Measurements from ENCODE around the gene FIBP. TPM values are rescaled to one million over a fixed set of nuclear protein-coding genes. Genes with fewer than 3 reads are reported as not detected.

FIBP gene
- total RNA-seq, 2 donors from 2014 or later: 81.0 to 92.0 TPM

GRCh38 chr11:65862941-65863888 lies 25.1 kb downstream of the FIBP start:
- no peaks in the 10 kb centered on the region for H3K27me3 Mint-ChIP-seq (ENCODE audit: insufficient read depth)
- no peak overlapping the region for H3K27ac ChIP-seq (ENCODE audit: low read depth, low read length)
- no peaks in the 10 kb centered on the region for H3K9me3 Mint-ChIP-seq
- no peak overlapping the region for H3K4me3 ChIP-seq (ENCODE audit: low read length)
- no peaks in the 10 kb centered on the region for H3K9me3 ChIP-seq (ENCODE audit: control insufficient read depth, low read length)
- peaks cover 10% of the 10 kb centered on the region for H3K4me1 ChIP-seq (ENCODE audit: control insufficient read depth, insufficient read depth, low read length)
- H3K36me3 ChIP-seq (ENCODE audit: control insufficient read depth, insufficient read depth, low read length): peaks cover 61% of the 10 kb centered on the region
- H3K27ac Mint-ChIP-seq: peak overlapping the region; percentile 61
- WGBS, 2 experiments (ENCODE audit: insufficient coverage in 1 of 2, insufficient read length in 1 of 2): 91 to 97% methylated on average over 19 to 22 of the region's 24 CpGs
- no peaks in the 10 kb centered on the region for H3K27me3 ChIP-seq (ENCODE audit: control insufficient read depth, insufficient read depth, low read length, poor library complexity, severe bottlenecking)
- peak overlapping the region; percentile 35 for H3K4me3 Mint-ChIP-seq
- no peak overlapping the region for H3K9ac ChIP-seq (ENCODE audit: extremely low read depth, low read length, poor library complexity, severe bottlenecking)
- peaks cover 17% of the 10 kb centered on the region for H3K4me1 Mint-ChIP-seq
- no peak for TF ChIP-seq CTCF (conservative IDR thresholded peaks at IDR 0.05)
- peaks cover 47% of the 10 kb centered on the region for H3K36me3 Mint-ChIP-seq (ENCODE audit: low read depth)
- DNase-seq: no peak

- Histone ChIP-seq H3K4me3 (ENCODE audit: low read length) (no peak overlapping the region), H3K36me3 (ENCODE audit: control insufficient read depth, insufficient read depth, low read length) (peaks cover 53% of the 10 kb centered on the region), H3K27ac (ENCODE audit: low read depth, low read length) (no peak overlapping the region), H3K4me1 (ENCODE audit: control insufficient read depth, insufficient read depth, low read length) (peaks cover 10% of the 10 kb centered on the region), H3K9me3 (ENCODE audit: control insufficient read depth, low read length) (no peaks in the 10 kb centered on the region), H3K27me3 (ENCODE audit: control insufficient read depth, insufficient read depth, low read length, poor library complexity, severe bottlenecking) (no peaks in the 10 kb centered on the region), H3K9ac (ENCODE audit: extremely low read depth, low read length, poor library complexity, severe bottlenecking) (no peak overlapping the region)
- no peak for DNase-seq
- Mint-ChIP-seq H3K27ac (peak overlapping the region; percentile 61), H3K4me1 (peaks cover 15% of the 10 kb centered on the region), H3K9me3 (no peaks in the 10 kb centered on the region), H3K27me3 (ENCODE audit: insufficient read depth) (no peaks in the 10 kb centered on the region), H3K36me3 (ENCODE audit: low read depth) (peaks cover 43% of the 10 kb centered on the region), H3K4me3 (peak overlapping the region; percentile 88)
- 73 to 86% methylated on average over 3 to 5 of the region's 5 CpGs for WGBS, 2 experiments (ENCODE audit: insufficient coverage in 1 of 2, insufficient read length in 1 of 2)
- TF ChIP-seq CTCF (conservative IDR thresholded peaks at IDR 0.05): no peak
Measured at GRCh38 chr11:65862191-65862735, 26.0 kb downstream of the FIBP start.

- Histone ChIP-seq H3K27ac (ENCODE audit: low read depth, low read length) (no peak overlapping the region), H3K27me3 (ENCODE audit: control insufficient read depth, insufficient read depth, low read length, poor library complexity, severe bottlenecking) (no peaks in the 10 kb centered on the region), H3K4me3 (ENCODE audit: low read length) (peak overlapping the region; percentile 97), H3K9ac (ENCODE audit: extremely low read depth, low read length, poor library complexity, severe bottlenecking) (peak overlapping the region; percentile 64), H3K9me3 (ENCODE audit: control insufficient read depth, low read length) (no peaks in the 10 kb centered on the region), H3K4me1 (ENCODE audit: control insufficient read depth, insufficient read depth, low read length) (peaks cover 10% of the 10 kb centered on the region), H3K36me3 (ENCODE audit: control insufficient read depth, insufficient read depth, low read length) (peaks cover 51% of the 10 kb centered on the region)
- TF ChIP-seq CTCF (conservative IDR thresholded peaks at IDR 0.05): no peak
- peak overlapping the region; percentile 88 for H3K4me3 Mint-ChIP-seq
- no peaks in the 10 kb centered on the region for H3K27me3 Mint-ChIP-seq (ENCODE audit: insufficient read depth)
- peaks cover 14% of the 10 kb centered on the region for H3K4me1 Mint-ChIP-seq
- no peaks in the 10 kb centered on the region for H3K9me3 Mint-ChIP-seq
- WGBS, 2 experiments (ENCODE audit: insufficient coverage in 1 of 2, insufficient read length in 1 of 2): 89 to 94% methylated on average over 9 to 13 of the region's 13 CpGs
- H3K27ac Mint-ChIP-seq: peak overlapping the region; percentile 91
- peaks cover 40% of the 10 kb centered on the region for H3K36me3 Mint-ChIP-seq (ENCODE audit: low read depth)
- peak; percentile 42 for DNase-seq
Measured at GRCh38 chr11:65861533-65862183, 26.6 kb downstream of the FIBP start.
